PC-9 (cell line): Measurements from ENCODE around the gene KLF2. TPM values are rescaled to one million over a fixed set of nuclear protein-coding genes. Genes with fewer than 3 reads are reported as not detected.

Experiments used
- BruUV-seq: library from RNA; stranded (reverse); fragments of 400-500 nt; replicated peaks from 2 replicates; lab custom pipeline; 2021; lab: Mats Ljungman, UMichigan
- CTCF ChIA-PET: fragments of 300-600 bp; sonication (Branson Sonifier 250); formaldehyde crosslinking; loops from one replicate; lab custom pipeline; 2022; ENCODE audit warnings: antibody characterized with exemption; lab: Charles Lee
- POLR2A ChIA-PET: fragments of 300-600 bp; sonication (Branson Sonifier 250); formaldehyde crosslinking; loops from one replicate; lab custom pipeline; 2022; ENCODE audit warnings: antibody characterized with exemption; ENCODE audit not compliant: unreplicated experiment; lab: Charles Lee
- DNase-seq, 2 experiments: peaks; one replicate each; pipeline versions ENCODE4 v3.0.0 to v3.0.0-alpha.2; 2015 to 2022; ENCODE audit warnings: mixed read lengths in 1 of 2
- H2AFZ ChIP-seq: fragments of 200-600 bp; sonication (generic); 2 replicates; pipeline ENCODE4 v1.8.1; 2017; ENCODE audit warnings: antibody characterized with exemption
- H3F3A ChIP-seq: fragments of 200-600 bp; sonication (generic); 2 replicates; pipeline ENCODE4 v1.8.1; 2017; ENCODE audit warnings: antibody characterized with exemption, mild to moderate bottlenecking, low read depth; ENCODE audit not compliant: insufficient read depth
- H3K27ac ChIP-seq: fragments of 200-600 bp; sonication (generic); 2 replicates; pipeline ENCODE4 v1.6.1; 2016; ENCODE audit warnings: mixed run types
- H3K27me3 ChIP-seq: fragments of 200-600 bp; sonication (generic); 2 replicates; pipeline ENCODE4 v1.6.1; 2016; ENCODE audit warnings: low read depth, mixed run types; ENCODE audit not compliant: insufficient read depth
- H3K36me3 ChIP-seq: fragments of 200-600 bp; sonication (generic); 2 replicates; pipeline ENCODE4 v1.6.1; 2016; ENCODE audit warnings: low read depth, mixed run types
- H3K4me1 ChIP-seq: fragments of 200-600 bp; sonication (generic); replicated peaks from 2 replicates; pipeline ENCODE4 v1.6.1; 2016; ENCODE audit warnings: mixed run types; ENCODE audit not compliant: insufficient read depth
- H3K4me2 ChIP-seq: fragments of 200-600 bp; sonication (generic); 2 replicates; pipeline ENCODE4 v1.6.1; 2017; ENCODE audit warnings: mixed run types
- H3K4me3 ChIP-seq: fragments of 200-600 bp; sonication (generic); 2 replicates; pipeline ENCODE4 v1.6.1; 2016; ENCODE audit warnings: mixed run types
- H3K79me2 ChIP-seq: fragments of 200-600 bp; sonication (generic); 2 replicates; pipeline ENCODE4 v1.6.1; 2017; ENCODE audit warnings: low read depth, mixed run types
- H3K9me2 ChIP-seq: fragments of 200-600 bp; sonication (generic); 2 replicates; pipeline ENCODE4 v1.8.1; 2017; ENCODE audit warnings: mild to moderate bottlenecking; ENCODE audit not compliant: insufficient read depth
- H3K9me3 ChIP-seq: fragments of 200-600 bp; sonication (generic); 2 replicates; pipeline ENCODE4 v1.8.1; 2016; ENCODE audit warnings: low read depth; ENCODE audit not compliant: insufficient read depth
- H4K20me1 ChIP-seq: fragments of 200-600 bp; sonication (generic); 2 replicates; pipeline ENCODE4 v1.8.1; 2017; ENCODE audit not compliant: insufficient read depth
- EZH2 ChIP-seq: fragments of 200-600 bp; sonication (generic); IDR thresholded peaks from 2 replicates; pipeline ENCODE4 v1.8.0; 2017; ENCODE audit warnings: antibody characterized with exemption, low read depth
- intact Hi-C: fragments of 100-400 bp; cut with micrococcal nuclease; formaldehyde crosslinking; loops from one replicate; pipeline ENCODE4 v1.10.0; 2022; ENCODE audit not compliant: unreplicated experiment
- total RNA-seq: library from RNA; stranded (reverse); gene quantifications from 2 replicates; pipeline ENCODE4 v1.2.3, GENCODE V29; 2021
- TF ChIP-seq, protein P1 (sequence below): fragments of 200-600 bp; sonication (generic); conservative IDR thresholded peaks from 2 replicates; pipeline ENCODE4 v1.6.1; 2017; ENCODE audit warnings: mixed run types, antibody characterized with exemption, mild to moderate bottlenecking, moderate library complexity

Gene KLF2
- total RNA-seq, 1 experiment from 2014 or later: 1.6 TPM

DNA sequence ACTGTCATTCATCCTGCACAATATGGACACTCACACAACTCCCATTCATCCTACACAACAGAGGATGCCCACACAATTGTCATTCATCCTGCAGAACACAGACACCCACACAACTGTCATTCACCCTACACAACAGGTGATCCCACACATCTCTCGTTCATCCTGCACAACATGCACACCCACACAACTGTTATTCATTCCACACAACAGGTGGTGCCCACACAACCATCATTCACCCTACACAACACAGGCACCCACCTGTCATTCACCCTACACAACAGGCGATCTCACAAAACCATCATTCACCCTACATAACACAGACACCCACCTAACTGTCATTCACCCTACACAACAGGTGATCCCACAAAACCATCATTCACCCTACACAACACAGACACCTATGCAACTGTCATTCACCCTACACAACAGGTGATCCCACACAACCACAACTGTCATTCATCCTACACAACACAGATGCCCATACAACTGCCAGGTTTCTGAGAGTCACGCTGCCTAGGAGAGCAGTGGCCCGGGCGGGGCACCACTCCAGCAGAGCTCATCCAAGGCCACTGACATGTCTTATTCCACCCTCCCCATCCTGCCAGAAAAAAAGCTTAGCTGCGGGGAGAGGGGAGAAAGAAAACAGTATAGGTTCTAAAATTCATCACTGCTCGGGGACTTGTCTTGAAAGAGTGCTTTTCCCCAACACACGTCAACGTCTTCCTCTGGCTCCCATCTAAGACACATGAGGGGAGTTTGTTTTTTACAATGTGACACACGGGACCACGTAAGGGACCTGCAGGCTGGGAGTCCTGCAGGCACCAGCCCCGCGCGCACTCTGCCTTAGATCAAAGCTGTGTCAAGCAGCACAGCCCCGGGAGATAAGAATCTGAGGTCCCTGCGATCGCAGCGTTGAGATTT, 44.0 kb downstream of the KLF2 start:
- no peak overlapping the region for H3K4me3 ChIP-seq
- POLR2A ChIA-PET: interaction anchor here (0.5 kb wide), 1 partner anchor 130 kb away, joined by 8 read pairs; no protein-coding TSS in a partner anchor

DNA sequence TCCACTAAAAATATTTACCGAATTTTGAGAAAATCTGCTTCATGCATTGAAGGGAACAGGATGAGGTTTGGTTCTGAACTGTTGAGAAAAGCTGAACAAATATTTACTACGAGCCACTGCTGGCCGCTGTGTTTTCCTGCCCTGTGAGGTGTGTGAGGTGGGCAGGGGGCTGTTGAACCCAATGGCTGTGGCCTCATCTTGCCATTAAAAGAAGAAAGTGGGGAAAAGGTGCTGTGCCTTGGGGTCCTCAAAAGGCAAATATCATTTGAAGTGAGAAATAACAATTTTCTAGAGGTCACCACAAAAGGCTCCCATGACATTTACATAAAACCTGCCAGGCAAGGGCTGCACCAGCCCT, 44.7 kb downstream of the KLF2 start:
- DNase-seq: no peak
- Histone ChIP-seq H3K4me2 (no peak overlapping the region), H3K9me3 (no peaks in the 10 kb centered on the region), H3K27ac (no peak overlapping the region), H3K27me3 (no peaks in the 10 kb centered on the region), H3K4me3 (no peak overlapping the region), H3K36me3 (no peaks in the 10 kb centered on the region), H2AFZ (no peak overlapping the region), H4K20me1 (0 out of 2 replicates have a peak, but pooled peaks cover 2% of the 10 kb centered on the region), H3K4me1 (no peaks in the 10 kb centered on the region), H3K9me2 (no peaks in the 10 kb centered on the region), H3K79me2 (no peaks in the 10 kb centered on the region), H3F3A (no peaks in the 10 kb centered on the region)
- POLR2A ChIA-PET: interaction anchor here (0.5 kb wide), 1 partner anchor 130 kb away, joined by 8 read pairs; no protein-coding TSS in a partner anchor
- BruUV-seq: no TSS peak
- intact Hi-C loops: no loop called here
- CTCF ChIA-PET: no interaction called here
- TF ChIP-seq EZH2: no peak
- TF ChIP-seq, protein P1, sequence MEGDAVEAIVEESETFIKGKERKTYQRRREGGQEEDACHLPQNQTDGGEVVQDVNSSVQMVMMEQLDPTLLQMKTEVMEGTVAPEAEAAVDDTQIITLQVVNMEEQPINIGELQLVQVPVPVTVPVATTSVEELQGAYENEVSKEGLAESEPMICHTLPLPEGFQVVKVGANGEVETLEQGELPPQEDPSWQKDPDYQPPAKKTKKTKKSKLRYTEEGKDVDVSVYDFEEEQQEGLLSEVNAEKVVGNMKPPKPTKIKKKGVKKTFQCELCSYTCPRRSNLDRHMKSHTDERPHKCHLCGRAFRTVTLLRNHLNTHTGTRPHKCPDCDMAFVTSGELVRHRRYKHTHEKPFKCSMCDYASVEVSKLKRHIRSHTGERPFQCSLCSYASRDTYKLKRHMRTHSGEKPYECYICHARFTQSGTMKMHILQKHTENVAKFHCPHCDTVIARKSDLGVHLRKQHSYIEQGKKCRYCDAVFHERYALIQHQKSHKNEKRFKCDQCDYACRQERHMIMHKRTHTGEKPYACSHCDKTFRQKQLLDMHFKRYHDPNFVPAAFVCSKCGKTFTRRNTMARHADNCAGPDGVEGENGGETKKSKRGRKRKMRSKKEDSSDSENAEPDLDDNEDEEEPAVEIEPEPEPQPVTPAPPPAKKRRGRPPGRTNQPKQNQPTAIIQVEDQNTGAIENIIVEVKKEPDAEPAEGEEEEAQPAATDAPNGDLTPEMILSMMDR: no peak

More for the DNA sequence above, 44.0 kb downstream of the KLF2 start:
- Histone ChIP-seq H3K4me2 (no peak overlapping the region), H3K27me3 (no peaks in the 10 kb centered on the region), H3K4me1 (no peaks in the 10 kb centered on the region), H3K79me2 (no peaks in the 10 kb centered on the region), H3K9me2 (no peaks in the 10 kb centered on the region), H2AFZ (no peak overlapping the region), H3K36me3 (no peaks in the 10 kb centered on the region), H4K20me1 (no peaks in the 10 kb centered on the region), H3K27ac (no peak overlapping the region), H3F3A (no peaks in the 10 kb centered on the region), H3K9me3 (no peaks in the 10 kb centered on the region)
- intact Hi-C loops: no loop called here
- DNase-seq: no peak
- BruUV-seq: no TSS peak
- TF ChIP-seq, protein P1: no peak
- TF ChIP-seq EZH2: no peak
- CTCF ChIA-PET: no interaction called here

DNA sequence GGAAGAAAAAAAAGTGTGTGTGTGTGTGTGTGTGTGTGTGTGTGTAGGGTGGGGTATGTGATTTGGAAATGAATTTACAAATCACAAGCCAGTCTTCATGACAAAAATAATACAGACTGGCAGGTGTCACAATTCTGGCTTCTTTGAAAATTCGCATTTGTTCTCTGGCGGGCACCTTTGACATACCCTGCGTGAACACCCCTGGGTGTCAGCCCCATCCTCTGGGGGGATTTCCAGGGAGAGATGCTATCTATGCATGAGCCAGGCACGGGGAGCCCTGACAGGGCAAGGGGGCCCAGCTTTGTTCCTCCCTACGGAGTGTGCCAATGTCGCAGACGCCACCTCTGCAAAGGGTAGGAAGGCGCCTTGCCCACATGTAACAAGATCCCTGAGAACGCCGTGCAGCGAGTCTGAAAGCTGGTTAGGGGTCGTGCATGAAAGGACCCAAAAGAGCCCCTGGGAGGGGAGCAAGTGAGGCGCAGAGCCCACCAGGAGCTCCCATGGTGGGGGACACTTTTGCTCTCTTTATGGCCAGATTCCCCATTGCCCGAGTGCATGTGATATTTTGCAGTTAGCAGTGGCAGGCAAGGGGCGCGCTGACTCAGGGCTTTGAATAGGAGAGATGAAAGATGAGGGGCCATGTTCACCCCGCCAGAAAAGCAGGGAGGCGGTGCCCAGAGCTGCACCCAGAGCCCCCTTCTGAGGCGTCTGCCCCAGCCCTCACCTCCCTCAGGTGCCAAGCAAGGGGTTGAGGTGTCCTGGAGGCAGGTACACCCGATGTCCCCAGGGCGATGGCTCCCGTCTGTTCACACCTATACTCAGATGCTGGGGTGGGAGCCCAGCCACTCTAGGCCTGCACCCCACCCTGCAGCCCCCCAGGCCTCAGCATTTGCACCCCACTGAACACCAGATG, 45.3 kb downstream of the KLF2 start:
- no TSS peak for BruUV-seq
- Histone ChIP-seq H3K36me3 (no peaks in the 10 kb centered on the region), H3F3A (no peaks in the 10 kb centered on the region), H3K27ac (no peak overlapping the region), H3K9me3 (no peaks in the 10 kb centered on the region), H3K4me2 (no peak overlapping the region), H3K27me3 (no peaks in the 10 kb centered on the region), H2AFZ (no peak overlapping the region), H4K20me1 (0 out of 2 replicates have a peak, but pooled peaks cover 4% of the 10 kb centered on the region), H3K4me3 (no peak overlapping the region), H3K9me2 (no peaks in the 10 kb centered on the region), H3K79me2 (no peaks in the 10 kb centered on the region), H3K4me1 (no peaks in the 10 kb centered on the region)
- ChIA-PET POLR2A (interaction anchor here (0.5 kb wide), 1 partner anchor 131 kb away, joined by 8 read pairs; no protein-coding TSS in a partner anchor), CTCF (no interaction called here)
- TF ChIP-seq, protein P1: no peak
- TF ChIP-seq EZH2: no peak
- DNase-seq: no peak
- intact Hi-C loops: no loop called here
